ENCODE data around the gene EIF3J.
"Not testable (repeated sequence)": the region's sequence is repeated elsewhere in the genome, so short reads cannot be mapped to it uniquely, and the experiment has no call there.

Gene EIF3J

DNA sequence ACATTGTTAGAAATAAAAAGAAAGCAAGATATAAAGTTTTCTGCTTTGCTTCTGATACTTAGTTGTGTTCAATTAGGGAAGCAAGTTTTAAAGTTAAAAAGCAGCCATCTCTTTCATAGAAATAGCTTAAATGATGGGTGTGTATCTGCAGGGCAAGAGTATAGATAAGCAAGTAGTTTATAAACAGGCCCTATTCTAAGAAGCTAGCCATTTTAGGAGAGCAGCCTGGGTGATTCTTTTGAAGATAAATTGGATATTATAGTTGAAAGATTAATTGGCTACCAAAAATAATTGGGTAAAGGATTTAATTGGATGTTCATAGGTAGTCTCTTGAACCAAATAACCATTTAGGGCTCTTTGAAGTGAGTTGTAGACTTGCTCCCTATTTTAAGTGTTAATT, 5.6 kb downstream of the EIF3J start:
- DNase-seq (ENCODE audit: low spot score), result no peak

DNA sequence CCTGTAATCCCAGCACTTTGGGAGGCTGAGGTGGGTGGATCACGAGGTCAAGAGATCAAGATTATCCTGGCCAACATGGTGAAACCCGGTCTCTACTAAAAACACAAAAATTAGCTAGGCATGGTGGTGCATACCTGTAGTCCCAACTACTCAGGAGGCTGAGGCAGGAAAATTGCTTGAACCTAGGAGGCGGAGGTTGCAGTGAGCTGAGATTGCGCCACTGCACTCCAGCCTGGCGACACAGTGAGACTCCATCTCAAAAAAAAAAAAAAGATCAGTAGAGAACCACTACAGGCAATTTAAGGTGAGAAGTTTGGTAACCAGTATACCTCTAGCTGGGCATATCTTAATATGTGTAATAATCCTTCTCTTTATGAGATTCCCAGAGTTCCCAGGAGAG, 7.8 kb downstream of the EIF3J start:
- DNase-seq (ENCODE audit: low spot score), result not testable (repeated sequence)

DNA sequence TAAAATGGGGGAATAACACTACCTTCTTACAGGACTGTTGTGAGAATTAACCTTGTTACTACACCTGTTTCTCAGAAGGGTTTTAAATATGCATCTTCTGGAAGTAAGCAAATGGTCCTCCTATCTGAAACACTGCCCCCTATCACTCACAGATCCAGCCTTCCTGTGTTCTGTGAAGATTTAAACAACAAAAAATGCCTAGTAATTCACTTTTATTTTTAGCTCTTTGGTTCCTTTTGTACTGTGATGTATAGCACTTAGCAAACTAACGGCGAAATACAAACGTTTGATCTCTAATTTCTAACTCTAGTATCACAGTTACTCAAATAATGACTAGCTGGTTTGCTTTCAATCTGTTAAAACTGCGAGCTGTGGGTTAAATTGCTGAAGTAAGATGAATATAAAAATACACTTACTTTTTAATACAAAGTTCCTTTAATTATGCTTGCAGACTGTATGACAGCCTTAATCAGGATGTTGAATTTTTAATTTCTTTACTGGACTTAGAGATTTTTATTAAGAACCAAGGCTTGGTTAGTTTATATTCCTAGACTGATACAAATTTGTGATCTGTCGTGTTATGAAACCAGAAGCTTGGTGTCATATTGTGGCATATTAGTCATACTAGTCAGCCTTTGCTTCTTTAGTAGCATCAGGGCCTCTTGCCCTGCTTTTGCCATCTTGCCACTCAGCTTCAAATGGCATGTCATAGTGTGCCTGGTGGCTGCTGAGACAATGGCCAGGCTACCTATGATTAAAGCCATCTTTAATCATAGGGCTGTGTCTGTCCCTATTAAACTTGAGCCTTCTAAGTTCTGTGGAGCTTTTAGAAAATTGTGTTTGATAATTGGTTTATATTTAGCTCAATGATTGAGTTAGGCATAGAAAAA, 9.2 kb downstream of the EIF3J start:
- peak; percentile 89 for DNase-seq (ENCODE audit: low spot score)

DNA sequence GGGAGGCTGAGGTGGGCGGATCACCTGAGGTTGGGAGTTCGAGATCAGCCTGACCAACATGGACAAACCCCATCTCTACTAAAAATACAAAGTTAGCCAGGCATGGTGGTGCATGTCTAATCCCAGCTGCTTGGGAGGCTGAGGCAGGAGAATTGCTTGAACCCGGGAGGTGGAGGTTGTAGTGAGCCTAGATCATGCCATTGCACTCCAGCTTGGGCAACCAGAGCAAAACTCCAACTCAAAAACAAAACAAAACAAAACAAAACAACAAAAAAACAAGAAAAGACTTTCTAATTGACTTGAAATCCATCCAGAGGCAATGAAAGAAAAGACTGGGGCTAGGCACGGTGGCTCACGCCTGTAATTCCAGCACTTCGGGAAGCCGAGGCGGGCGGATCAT, 12.2 kb downstream of the EIF3J start:
- DNase-seq (ENCODE audit: low spot score), result not testable (repeated sequence)

DNA sequence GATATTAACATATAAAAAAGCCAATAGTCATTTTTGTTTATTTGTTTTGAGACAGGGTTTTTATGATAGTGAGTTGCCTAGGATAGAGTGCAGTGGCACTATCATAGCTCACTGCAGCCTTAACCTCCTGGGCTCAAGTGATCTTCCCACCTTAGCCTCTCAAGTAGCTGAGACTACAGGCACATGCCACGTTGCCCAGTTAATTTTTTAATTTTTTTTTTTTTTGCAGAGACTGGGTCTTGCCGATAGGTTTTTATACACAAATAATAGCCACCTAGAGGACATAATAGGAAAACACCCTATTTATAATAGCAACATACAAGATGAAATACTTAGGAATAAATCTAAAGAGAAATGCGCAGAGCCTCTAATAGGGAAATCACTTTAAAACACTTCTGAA, 13.3 kb downstream of the EIF3J start:
- no peak for DNase-seq (ENCODE audit: low spot score)

DNA sequence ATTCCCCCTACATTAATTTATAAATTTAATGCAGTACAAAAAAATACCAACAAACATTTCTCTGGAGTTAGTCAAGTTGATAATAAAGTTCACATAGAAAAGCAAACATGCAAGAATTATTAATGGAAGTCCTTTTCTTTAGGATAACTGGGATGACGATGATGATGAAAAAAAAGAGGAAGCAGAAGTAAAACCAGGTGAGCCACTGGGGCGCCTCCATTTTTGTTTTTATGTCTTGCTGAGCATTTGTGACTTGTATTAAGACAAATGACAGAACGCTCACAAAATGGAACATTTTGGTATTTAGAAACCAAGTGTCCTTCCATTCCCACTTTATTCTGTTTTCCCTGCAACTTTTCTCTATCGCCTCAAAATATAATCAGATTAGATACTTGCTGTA, 13.8 kb downstream of the EIF3J start:
- no peak for DNase-seq (ENCODE audit: low spot score)

DNA sequence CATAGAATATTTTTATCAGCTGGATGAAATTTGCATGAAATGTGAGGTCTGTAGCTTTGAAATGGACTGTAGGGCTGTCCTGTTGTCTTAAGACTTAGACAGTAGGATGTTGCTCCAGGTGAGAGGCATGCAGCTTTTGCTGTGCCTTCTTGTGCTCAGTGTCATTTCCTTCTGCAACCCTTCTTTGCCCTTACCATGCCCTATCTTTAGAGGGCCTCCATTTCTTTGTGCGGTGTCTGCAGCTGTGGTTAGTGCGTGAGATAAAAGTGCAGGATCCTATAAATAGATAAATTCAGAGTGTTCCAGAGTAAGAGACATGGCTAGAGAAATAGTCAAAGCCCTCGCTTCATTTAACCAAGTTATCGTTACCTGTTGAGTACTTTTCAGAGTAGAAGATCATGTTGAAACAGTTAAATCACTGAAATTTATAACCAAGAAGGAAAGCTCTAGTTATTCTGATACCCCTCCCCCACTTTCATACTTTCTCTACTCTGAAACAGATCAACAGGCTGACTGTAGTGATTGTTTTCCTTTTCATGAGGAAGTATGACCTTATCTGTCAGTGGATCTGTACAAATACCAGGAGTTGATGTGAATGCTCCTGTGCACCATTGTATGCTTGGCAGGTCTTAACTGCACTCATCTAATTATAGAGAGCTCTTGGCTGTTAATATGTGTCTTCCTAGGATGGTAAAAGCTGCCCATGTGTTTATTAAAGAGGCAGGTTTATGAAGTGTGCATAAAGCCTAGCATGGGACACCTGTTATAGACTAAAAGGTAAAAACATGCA, 18.2 kb downstream of the EIF3J start:
- no peak for DNase-seq (ENCODE audit: low spot score)

DNA sequence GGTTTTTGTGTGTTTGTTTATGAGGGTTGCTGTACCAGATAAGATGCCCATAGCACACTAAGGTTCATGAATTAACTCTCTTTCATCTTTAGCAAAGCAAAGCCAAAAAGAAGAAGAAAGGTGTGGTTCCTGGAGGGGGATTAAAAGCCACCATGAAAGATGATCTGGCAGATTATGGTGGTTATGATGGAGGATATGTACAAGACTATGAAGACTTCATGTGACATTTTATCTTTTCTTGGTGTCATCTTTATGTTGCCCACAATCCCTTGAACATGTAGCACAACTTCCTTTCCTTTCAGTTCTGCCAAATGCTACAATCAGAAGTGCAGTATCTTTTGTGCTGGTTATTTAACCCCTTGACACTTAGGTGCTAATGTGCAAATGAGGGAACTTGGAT, 24.0 kb downstream of the EIF3J start:
- DNase-seq (ENCODE audit: low spot score), result not testable (repeated sequence)

DNA sequence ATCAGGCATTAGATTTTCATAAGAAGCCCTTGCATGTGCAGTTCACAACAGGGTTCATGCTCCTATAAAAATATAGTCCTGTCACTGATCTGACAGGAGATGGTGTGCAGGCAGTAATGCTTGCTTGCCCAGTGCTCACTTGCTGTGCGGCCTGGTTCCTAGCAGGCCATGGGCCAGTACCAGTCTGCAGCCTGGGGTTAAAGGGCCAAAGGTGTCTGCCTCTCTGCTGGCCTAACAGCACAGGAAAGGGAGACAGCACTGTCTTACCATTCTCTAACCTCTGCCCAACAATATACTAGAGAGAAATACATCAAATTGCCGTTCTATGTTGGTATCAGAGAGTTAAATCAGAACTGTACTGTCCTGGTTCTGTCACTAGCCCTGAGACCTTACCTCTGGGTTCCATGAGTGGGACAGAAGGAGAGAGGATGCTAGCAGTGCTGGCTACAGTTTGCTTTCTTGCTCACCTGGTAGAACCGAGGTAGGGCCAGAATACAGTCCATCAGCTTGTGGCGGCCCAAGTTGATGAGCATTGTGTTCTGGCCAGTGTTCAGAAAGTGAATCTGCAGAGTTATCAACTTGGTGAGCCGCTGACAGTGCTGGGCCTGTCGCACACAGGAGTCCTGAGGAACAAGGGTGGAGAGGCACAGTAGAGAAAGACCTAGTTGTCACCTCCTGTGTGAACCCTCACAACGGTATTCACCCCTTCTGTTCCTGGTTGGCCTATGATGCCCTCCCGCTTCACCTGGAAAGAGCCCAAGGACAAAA, 28.6 kb downstream of the EIF3J start:
- no peak for DNase-seq (ENCODE audit: low spot score)

DNA sequence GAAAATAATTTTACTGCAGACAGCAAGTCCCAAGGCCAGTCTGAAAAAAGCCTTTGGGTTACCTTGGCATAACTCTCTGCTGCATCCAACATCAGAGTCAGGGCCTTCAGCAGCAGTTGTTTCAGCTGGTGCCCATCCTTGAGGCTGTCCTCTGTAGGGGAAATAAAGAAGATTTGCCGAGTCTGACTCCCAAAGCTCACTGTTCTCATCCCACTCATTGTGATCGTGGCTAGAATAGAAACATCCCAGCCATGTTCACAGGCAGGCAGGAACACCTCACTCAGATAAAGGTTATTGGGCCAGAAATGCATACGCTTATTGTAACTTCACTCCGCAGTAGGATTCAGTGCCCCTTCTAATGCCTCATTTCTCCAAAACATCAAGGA, 29.2 kb downstream of the EIF3J start:
- DNase-seq (ENCODE audit: low spot score), result no peak

DNA sequence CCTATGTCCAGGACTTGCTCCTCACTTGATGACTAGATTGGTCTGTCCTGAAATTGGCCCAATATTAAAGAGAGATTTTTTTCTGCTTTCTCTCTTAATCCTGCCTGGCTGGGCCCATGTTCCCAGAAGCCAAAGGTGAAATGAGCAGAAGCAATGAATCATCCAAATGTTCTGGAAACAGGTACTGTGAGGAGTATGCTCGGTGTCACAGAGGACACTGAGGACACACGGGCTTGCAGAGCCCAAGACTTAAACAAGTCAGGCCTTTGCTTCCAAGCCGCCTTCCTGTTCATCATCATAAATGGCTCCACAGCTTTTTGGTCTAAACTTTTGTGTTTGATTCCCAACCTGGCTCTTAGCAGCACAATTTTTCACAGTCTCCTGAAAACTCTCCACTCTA, 31.4 kb downstream of the EIF3J start:
- no peak for DNase-seq (ENCODE audit: low spot score)

DNA sequence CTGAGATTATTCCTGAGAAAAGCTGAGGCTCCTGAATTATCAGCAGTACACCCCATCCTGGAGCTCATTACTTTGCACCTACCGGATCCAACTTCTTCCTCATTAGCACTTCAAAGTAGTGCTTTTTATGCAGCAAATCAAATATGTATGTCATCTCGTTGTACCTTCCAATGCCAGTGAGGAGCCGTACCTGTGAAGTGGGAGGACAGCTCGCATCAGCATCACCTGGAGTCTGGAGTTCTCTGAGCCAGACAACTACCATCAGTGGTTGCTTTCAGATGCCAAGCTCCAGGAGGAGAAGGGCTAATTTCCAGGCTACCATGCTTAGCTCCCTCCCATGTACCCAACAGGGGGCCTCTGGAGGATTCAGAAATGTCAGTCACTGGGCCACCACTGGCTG, 32.4 kb downstream of the EIF3J start:
- no peak for DNase-seq (ENCODE audit: low spot score)

DNA sequence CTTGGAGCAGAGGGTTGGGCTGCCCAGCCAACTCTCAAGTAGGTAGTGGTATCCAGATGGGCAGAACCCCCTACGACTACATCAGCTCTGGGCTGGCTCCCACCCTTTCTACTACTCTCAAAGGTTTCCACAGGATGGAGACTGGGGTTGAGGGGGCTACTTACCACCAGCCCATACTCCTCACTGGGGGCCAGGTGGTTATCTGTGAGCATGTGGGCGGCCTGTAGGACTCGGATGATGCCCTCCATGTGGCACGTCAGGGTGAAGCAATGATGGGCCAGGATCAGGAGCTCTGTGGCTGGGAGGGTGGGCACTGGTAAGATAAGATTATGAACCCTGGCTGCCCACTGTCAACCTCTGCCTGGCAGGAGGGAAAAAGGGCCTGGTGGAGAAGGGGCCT, 33.4 kb downstream of the EIF3J start:
- DNase-seq (ENCODE audit: low spot score), result no peak

DNA sequence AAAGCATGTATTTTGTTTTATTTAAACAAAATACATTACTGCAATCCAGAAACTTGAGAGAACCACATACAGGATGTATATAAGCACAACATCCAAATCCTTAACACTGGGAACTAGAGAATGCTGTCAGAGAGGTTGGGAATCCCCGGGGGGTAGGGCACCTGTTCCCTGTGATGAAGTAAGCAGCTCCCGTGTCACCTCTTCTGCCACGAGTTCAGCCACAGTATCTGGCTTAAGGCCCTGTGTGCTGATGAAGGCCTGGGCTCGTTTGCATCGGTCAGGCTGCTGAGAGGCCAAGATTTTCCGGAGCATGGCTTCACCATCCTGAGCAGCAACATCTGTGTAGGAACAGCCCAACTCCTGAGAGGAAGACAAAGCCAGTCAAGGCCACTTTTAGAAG, 36.4 kb downstream of the EIF3J start:
- no peak for DNase-seq (ENCODE audit: low spot score)

DNA sequence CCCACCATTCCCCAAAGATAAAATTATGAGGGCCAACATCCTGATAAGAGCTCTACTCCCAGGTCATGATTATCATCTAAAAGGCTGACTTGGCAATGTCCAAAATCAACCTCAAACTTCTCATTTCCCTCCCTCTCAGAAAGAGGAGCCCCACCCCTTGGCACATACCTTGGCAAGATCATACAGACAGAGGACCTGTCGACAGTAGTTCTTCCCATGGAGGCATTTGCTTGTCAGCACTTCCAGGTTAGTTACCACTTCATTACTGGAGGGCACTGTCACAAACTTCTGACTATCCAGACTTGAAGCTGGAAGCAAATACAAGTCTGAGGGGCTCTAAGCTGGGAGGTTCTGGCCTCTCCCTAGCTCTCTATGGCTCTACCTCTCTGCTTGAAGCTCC, 37.8 kb downstream of the EIF3J start:
- DNase-seq (ENCODE audit: low spot score), result no peak

DNA sequence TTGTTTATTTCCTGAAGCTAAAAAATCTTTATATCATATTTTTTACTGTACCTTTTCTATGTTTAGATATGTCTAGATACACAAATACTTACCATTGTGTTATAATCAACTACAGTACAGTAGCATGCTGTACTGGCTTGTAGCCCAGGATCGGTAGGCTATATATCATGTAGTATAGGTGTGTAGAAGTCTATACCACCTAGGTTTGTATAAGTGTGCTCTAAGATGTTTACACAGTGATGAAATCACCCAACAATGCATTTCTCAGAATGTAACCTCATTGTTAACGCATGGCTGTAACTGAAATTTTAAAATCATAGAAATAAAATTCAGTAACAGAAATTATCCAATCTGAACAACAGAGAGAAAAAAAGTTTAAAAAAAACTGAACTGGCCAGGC, 43.2 kb downstream of the EIF3J start:
- DNase-seq (ENCODE audit: low spot score), result no peak

DNA sequence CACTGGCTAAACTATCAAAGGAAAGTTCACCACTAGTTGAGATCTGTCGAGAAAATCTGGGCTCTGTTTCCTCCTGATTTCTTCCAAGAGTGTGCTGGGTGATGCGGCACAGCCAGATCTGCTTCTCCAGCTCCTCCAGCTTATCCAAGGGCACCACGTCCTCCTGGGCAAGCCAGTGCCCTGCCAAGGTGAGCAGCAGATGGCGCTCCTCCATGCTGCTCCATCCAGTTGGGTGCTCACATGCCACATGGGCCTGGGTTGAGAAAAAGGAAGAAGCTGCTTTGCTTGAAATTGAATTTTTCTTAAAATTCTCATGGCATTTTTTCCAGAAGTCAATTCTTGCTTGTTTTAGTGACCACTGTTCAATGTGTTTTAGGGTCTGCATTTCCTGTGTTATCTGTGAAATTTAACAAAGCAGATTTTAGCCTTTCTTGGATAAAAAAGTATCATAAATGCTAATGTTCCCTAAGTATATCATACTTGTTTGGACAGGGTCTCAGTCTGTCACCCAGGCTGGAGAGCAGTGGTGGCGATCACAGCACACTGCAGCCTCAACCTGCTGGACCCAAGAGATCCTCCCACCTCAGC, 47.3 kb downstream of the EIF3J start:
- DNase-seq (ENCODE audit: low spot score), result peak; percentile 61

DNA sequence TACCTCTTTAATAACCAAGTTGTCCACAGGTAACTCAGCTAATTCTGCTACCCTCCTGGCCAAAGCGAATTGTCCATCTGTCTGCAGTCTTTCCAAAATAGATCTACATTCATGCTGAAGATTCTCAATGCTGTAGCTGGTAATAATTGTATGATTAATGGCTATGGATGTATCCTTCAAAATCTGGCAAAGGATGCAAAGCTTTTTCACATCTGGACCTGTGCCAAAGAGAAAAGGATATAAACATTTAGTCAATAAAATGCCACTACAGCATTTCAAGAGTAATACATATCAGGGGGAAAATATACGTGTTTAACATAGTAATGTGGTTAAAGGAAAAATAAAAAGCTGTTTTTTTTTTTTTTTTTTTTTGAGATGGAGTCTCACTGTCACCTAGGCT, 48.7 kb downstream of the EIF3J start:
- DNase-seq (ENCODE audit: low spot score), result no peak

DNA sequence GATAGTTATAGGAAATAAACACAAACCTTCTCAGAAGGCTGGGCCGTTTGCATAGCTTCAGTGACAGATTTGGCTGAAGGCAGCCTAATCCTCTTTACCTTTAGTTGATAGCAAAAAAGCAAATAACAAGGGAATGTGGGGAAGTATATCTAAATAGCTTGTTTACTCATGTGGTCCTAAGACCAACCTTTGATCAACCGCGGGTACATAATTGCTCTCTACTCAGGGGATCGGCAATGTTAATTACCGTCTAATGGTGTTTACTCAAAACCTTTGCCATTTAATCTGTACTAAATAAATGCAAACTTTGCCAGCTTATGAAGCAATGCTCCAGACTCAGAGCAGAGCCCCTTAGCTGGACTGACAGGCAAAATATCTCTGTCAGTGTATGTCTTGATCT, 51.6 kb downstream of the EIF3J start:
- no peak for DNase-seq (ENCODE audit: low spot score)

DNA sequence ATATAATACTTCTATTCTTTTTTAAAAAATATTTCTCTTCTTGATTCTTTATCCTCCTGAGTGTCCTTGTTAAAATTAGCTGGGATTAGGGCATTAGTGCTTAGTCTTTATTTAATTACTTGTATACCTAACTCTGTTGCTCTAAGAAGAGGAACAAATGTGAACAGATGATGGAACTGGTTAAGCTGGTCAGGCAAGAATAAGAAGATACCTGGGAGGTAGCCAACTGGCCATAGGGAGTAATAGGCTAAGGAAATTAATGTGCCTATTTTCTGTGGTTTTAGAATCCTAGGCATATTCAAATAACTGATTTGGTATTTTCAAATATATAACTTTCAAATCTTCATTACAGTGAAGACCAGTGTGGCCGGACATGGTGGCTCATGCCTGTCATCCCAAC, 54.4 kb downstream of the EIF3J start:
- DNase-seq (ENCODE audit: low spot score), result no peak

DNA sequence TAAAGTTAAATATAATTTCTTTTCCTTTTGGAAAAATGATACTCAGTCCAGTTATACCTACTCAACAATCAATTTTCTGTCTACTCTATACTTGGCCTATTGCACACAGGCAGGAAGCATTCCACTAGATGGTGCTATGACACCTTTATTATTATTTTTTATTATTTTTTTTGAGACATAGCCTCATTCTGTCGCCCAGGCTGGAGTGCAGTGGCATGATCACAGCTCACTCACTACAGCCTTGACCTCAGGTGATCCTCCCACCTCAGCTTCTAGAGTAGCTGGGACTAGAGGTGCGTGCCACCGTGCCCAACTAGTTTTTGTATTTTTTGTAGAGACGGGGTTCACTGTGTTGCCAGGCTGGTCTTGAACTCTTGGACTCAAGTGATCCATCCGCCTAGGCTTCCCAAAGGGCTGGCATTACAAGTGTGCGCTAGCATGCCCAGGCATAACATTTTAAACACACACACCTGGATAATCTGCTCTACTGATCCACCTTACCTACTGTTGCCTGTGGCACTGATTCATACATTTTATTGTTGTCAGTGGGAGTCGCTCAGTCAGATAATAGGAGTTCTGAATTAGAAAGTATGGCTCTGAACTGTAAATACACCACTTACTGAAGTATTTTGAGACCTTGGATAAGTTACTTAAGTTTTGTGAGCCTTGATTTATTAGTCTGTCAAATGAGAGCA, 56.2 kb downstream of the EIF3J start:
- peak; percentile 51 for DNase-seq (ENCODE audit: low spot score)

DNA sequence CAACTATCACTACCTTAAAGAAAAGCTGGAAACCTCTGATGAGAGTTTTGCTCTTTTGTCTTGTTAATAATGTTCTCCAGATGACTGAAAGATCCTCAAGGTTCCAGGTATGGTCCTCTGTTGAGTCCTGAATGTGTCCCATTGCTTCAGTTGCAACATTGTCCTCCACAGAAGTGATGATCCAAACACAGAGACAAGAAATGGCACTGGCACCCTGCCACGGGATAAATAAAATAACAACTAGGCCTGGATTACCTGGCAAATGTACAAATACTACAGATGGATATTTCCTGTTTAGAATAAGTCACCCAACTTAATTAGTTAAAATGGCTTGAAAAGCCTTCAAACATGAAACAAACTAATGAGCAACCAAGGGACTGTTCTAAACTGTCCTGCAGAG, 58.3 kb downstream of the EIF3J start:
- DNase-seq (ENCODE audit: low spot score), result no peak
